GM12865 (cell line): Measurements from ENCODE around the gene FAM98C.

Experiments
- DNase-seq: peaks from one replicate; pipeline ENCODE4 v3.0.0; 2010; ENCODE audit warnings: low read depth
- H3K4me3 ChIP-seq: 2 replicates; pipeline ENCODE4 v1.5.1; 2011; ENCODE audit warnings: mild to moderate bottlenecking, low read depth, low read length, control low read depth
- CTCF ChIP-seq: IDR thresholded peaks from 2 replicates; pipeline ENCODE4 v1.5.1; 2011; ENCODE audit warnings: low read length, control low read depth, low read depth, inconsistent platforms; ENCODE audit not compliant: insufficient read depth; ENCODE audit errors: missing control alignments

FAM98C gene

GRCh38 chr19:38449518-38449917 lies 46.6 kb downstream of the FAM98C start:
- TF ChIP-seq CTCF = no peak
- H3K4me3 ChIP-seq = no peak overlapping the region
- DNase-seq = no peak

GRCh38 chr19:38451036-38451435 lies 48.1 kb downstream of the FAM98C start:
- H3K4me3 ChIP-seq = no peak overlapping the region
- no peak for DNase-seq
- TF ChIP-seq CTCF = no peak

GRCh38 chr19:38451629-38452028 lies 48.7 kb downstream of the FAM98C start:
- H3K4me3 ChIP-seq = no peak overlapping the region
- no peak for TF ChIP-seq CTCF
- no peak for DNase-seq

- no peak overlapping the region for H3K4me3 ChIP-seq
- peak; percentile 46 for DNase-seq
Measured at GRCh38 chr19:38452430-38453366, 49.8 kb downstream of the FAM98C start.

GRCh38 chr19:38453596-38453995 lies 50.7 kb downstream of the FAM98C start:
- no peak for TF ChIP-seq CTCF
- H3K4me3 ChIP-seq = no peak overlapping the region
- no peak for DNase-seq

More at GRCh38 chr19:38452430-38453366, 49.8 kb downstream of the FAM98C start:
- no peak for TF ChIP-seq CTCF

GRCh38 chr19:38455031-38455430 lies 52.1 kb downstream of the FAM98C start:
- no peak for DNase-seq
- no peak for TF ChIP-seq CTCF
- no peak overlapping the region for H3K4me3 ChIP-seq
